ENCODE measurements around the gene HTRA2. TPM values are rescaled to one million over a fixed set of nuclear protein-coding genes. Genes with fewer than 3 reads are reported as not detected.
A peak's percentile ranks its signal among the peaks of the same experiment; 100 is the strongest.

HTRA2 gene
- total RNA-seq, 1 donor: 32.9 TPM

GRCh38 chr2:74564222-74564621 lies 34.5 kb downstream of the HTRA2 start:
- H3K4me3 ChIP-seq (ENCODE audit: low read depth, low read length): no peak overlapping the region
- TF ChIP-seq CTCF (IDR thresholded peaks at IDR 0.05; ENCODE audit: insufficient read depth, low read length): no peak
- DNase-seq (ENCODE audit: low read depth): peak; percentile 83

GRCh38 chr2:74566076-74566753 lies 36.5 kb downstream of the HTRA2 start:
- no peak overlapping the region for H3K4me3 ChIP-seq (ENCODE audit: low read depth, low read length)
- no peak for TF ChIP-seq CTCF (IDR thresholded peaks at IDR 0.05; ENCODE audit: insufficient read depth, low read length)
- DNase-seq (ENCODE audit: low read depth): no peak

GRCh38 chr2:74566754-74567085 lies 37.0 kb downstream of the HTRA2 start:
- no peak overlapping the region for H3K4me3 ChIP-seq (ENCODE audit: low read depth, low read length)
- TF ChIP-seq CTCF (IDR thresholded peaks at IDR 0.05; ENCODE audit: insufficient read depth, low read length): no peak
- peak; percentile 95 for DNase-seq (ENCODE audit: low read depth)

GRCh38 chr2:74567881-74568280 lies 38.1 kb downstream of the HTRA2 start:
- peak; percentile 87 for DNase-seq (ENCODE audit: low read depth)
- TF ChIP-seq CTCF (IDR thresholded peaks at IDR 0.05; ENCODE audit: insufficient read depth, low read length): no peak
- no peak overlapping the region for H3K4me3 ChIP-seq (ENCODE audit: low read depth, low read length)

GRCh38 chr2:74569686-74570085 lies 40.0 kb downstream of the HTRA2 start:
- TF ChIP-seq CTCF (IDR thresholded peaks at IDR 0.05; ENCODE audit: insufficient read depth, low read length): no peak
- H3K4me3 ChIP-seq (ENCODE audit: low read depth, low read length): no peak overlapping the region
- DNase-seq (ENCODE audit: low read depth): no peak

- no peak overlapping the region for H3K4me3 ChIP-seq (ENCODE audit: low read depth, low read length)
- TF ChIP-seq CTCF (IDR thresholded peaks at IDR 0.05; ENCODE audit: insufficient read depth, low read length): no peak
- DNase-seq (ENCODE audit: low read depth): no peak
These were observed 41.3 kb downstream of the HTRA2 start for GRCh38 chr2:74571058-74571457.

Measured in fibroblast of the aortic adventitia (primary cell).